ENCODE measurements around the gene SNIP1.
A peak's percentile ranks its signal among the peaks of the same experiment; 100 is the strongest.
"Not testable (repeated sequence)": the region's sequence is repeated elsewhere in the genome, so short reads cannot be mapped to it uniquely, and the experiment has no call there.

SNIP1 gene

GRCh38 chr1:37553927-37554808 is at the start of gene SNIP1:
Gene SNIP1, minus strand, starts transcription at chr1:37554293. Its CDS starts 64 bp downstream, at chr1:37554229.
- DNase-seq: peak; percentile 91

DNA sequence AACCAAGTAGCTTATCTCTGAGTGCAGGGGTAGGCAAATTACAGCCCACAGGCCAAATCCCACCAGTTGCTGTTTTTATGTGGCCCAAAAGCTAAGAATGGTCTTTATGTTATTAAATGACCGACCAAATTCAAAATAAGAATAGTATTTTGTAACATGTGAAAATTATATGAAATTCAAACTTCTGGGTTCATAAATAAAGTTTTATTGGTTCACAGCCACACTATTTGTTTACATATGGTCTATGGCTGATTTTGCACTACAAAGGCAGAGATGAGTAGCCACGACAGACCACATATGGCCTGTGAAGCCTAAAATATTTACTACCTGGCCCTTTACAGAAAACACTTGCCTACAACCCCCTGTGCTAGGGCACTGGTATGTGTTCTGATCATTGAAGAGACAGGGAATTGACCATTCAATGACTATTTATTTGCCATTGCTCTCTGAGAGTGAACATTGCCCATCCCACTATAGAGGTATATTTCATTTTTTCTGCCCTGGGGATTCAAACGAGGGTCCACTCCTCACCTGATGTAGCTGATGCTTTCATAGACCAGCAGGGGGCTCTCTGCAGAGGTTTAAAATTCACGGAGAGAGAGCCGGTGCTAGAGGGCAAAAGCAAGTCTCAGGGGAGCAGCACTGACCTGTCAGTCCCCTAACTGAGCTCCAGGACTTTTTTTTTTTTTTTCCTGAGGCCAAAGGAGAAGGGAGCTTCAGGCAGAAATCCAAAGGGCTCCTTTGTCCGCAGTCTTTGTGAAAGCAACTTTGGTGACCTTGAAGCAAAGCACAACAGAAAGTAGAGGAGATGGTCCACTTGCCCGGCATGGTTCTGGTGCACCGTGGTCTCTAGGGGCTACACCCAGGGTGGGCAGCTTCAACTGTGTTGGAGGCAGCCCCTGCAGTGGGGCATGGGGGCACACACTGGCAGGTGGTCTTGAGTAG is 48.9 kb upstream of the SNIP1 start:
- DNase-seq: peak; percentile 64

- no peak for DNase-seq
Measured at GRCh38 chr1:37601441-37601840, 47.3 kb upstream of the SNIP1 start.

DNA sequence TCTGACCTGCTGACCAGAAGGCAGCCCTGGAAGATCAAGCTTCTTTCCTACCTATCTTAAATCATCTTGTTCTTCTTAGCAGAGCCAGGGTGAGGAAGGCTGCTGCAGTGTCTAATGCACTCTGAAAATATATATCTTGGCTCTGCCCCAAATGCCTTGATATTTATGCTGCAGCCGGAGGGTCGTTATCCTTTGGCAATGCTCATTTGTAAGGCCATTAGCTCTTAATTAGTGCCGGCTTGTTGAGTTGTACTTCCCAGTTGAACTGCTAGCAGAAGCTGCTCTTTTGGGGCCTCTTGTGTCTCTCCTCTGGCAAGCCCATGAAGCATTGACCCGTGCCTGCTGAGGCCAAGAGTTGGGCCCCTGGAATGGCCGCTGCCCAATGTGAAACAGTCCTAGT is 45.8 kb upstream of the SNIP1 start:
- peak; percentile 41 for DNase-seq

DNA sequence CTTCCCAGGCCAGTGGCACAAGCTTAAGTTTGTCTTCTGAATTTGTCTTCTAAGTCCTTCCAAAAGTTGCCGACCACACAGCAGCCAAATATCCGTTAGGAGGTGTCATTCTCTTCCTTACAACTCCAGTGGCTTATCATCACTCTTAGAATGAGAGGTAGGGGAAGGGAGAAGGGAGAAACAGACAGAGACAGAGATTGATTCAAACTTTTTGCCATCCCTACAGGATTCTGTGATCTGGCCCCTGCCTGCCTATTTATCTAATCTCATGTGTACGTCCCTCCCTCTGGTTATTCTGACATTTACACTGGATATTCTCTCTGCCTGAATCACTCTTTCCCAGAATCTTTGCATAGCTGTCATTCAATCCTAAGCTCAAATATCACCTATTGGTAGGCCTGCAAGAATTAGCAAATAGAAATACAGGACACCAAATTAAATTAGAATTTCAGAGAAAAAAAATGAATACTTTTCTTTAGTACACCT is 42.1 kb upstream of the SNIP1 start:
- no peak for DNase-seq

- DNase-seq: peak; percentile 95
Measured at GRCh38 chr1:37595440-37596181, 41.5 kb upstream of the SNIP1 start, which contains the start of gene GNL2. Gene GNL2, minus strand, starts transcription at chr1:37595937. Its CDS starts 115 bp downstream, at chr1:37595822.

GRCh38 chr1:37593726-37594125 is 39.6 kb upstream of the SNIP1 start:
- DNase-seq: no peak

DNA sequence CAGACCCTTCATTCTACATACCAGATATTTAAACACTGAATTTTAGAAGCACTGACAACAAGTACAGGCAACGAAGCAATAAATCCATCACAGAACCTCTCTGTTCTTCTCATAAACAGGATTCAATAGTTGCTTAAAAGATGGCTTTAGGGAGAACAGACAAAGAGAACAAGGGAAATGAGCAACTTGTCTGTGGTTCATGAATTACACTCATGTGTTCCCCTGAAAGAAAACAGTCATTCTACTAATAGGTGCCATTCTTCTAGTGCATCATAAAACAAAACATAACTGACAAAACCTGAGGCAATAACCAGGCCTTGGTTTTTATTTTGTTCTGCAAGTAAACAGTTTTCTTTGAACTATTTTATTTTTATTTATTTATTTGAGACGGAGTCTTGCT is 34.8 kb upstream of the SNIP1 start:
- DNase-seq: no peak

DNA sequence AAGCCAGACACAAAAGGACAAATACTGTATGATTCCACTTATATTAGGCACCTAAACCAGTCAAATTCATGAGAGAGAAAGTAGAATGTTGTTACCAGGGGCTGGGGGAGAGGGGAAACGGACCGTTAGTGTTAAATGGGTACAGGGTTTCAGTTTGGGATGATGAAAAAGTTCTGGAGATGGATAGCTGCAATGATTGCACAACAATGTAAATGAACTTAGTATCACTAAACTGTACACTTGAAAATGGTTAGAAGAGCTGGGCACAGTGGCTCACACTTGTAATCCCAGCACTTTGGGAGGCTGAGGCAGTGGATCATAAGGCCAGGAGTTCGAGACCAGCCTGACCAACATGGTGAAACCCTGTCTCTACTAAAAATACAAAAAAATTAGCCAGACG is 30.5 kb upstream of the SNIP1 start:
- not testable (repeated sequence) for DNase-seq

GRCh38 chr1:37575692-37576091 is 21.6 kb upstream of the SNIP1 start:
- DNase-seq: no peak

DNA sequence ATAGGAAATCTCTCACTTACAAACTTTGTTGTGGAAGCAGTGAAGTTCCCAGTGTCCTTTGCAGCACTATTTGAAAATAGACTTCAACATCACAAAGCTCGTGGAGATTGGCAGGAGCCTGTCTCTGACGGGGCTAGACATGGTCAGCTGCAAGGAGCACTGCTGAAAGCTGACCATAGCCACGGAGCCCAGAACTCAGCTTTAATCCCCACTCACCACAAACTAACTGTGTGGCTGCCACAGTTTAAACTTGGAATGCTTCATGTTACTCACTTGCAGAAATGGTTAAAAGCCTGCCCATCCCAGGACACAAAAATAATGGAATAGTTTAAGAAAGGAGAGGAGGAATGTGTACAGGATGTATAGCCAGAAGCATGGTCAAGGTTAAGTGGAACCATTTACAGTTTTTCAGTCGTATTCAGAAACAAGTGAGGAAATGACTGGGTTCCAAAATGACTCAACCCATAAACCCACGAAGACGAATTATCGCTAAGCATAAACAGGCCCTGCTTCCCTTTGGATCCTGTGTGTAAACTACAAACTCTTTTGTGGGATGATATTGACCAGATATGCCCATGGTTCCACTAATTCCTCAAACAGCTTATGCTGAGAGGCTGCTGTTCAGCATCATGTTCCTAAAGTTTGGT is 20.9 kb upstream of the SNIP1 start:
- no peak for DNase-seq

DNA sequence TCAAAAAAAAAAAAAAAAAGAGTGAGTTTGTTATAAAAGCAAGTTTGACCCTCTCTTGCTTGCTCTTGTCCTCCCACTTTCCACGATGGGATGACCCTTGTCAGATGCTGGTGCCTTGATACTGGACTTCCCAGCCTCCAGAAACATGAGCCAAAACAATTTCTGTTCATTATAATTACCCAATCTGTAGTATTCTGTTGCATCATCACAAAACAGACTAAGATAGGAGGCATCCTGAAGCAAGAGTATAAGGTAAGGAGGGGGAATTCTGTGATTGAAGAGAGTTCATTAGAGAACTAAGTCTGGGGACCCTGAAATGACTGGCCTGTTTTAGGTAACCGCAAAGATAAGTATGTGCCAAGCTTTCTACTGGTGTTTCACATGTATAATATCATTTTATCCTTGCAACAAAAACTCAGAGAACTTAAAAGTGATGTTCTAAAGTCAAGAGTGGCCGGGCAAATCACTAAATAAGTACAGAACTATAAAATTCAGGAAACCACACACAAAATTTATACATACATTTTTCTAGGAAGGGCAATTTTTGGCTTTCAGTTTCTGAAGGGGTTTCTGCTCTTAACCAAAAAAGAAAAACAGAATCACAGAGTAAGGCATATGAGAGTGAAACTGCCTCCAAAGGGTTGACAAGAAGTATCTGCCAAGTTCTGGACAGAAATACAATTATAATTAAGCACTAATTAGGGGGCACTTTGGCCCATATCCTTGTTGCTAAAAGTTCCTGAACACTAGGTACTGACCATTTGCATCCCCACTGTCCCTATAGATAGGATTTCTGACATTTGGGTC is 16.6 kb upstream of the SNIP1 start:
- no peak for DNase-seq

DNA sequence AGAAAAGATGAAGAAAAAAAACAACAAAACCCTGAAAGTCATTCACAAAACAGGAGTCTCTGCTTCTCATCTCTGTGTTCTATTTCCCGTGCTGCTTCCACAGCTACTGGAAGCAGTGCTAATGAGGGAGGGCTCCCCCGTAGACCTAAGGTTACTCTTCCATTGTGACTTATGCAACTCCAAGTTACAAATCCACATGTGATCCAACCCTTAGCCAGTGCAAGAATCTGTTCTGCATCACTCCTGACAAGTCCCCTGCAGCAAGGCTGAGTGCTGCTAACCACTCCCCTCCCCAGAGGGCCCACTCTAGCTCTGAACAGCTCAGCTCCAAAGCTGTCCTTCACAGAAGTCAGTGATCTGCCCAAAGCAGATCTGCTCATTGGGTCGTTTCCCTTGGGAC is 12.9 kb upstream of the SNIP1 start:
- no peak for DNase-seq

DNA sequence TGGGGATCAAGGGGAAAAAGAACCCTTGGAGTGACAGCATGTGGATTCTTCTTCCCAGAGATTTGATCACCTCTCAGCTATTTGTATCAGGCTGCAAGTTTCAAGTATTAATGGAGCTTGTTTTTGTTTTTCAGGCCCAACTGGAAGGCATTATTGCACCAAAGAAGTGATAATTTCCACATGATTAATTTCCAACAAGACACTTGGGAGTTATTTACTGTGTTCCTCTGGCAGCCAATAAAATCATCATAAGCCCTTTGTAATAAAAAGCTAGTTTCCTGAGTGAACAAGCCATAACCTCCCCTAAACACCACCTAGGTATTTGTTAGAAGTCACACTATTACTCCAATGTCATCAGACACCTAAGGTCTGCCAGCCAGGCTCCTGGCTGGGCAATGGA is 10.8 kb upstream of the SNIP1 start:
- no peak for DNase-seq

DNA sequence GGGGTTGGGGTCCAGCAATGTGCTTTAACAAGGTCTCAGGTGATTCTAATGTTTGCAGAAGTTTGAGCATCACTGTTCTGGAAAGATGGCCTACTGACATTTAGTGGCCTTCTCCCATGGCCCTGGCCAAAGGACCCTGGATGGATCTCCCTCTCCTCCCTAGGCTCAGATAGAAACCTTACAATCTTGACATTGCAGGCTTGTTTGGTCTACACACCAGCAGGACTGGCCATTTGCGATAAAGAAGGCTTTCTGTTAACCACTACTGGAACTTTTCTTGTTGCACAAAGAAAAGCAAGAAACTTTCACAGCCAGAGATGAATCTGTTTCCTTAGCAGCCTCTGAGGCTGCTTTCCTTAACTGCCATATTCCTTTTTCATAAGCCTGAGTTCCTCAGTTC is 8.9 kb upstream of the SNIP1 start:
- DNase-seq: no peak

DNA sequence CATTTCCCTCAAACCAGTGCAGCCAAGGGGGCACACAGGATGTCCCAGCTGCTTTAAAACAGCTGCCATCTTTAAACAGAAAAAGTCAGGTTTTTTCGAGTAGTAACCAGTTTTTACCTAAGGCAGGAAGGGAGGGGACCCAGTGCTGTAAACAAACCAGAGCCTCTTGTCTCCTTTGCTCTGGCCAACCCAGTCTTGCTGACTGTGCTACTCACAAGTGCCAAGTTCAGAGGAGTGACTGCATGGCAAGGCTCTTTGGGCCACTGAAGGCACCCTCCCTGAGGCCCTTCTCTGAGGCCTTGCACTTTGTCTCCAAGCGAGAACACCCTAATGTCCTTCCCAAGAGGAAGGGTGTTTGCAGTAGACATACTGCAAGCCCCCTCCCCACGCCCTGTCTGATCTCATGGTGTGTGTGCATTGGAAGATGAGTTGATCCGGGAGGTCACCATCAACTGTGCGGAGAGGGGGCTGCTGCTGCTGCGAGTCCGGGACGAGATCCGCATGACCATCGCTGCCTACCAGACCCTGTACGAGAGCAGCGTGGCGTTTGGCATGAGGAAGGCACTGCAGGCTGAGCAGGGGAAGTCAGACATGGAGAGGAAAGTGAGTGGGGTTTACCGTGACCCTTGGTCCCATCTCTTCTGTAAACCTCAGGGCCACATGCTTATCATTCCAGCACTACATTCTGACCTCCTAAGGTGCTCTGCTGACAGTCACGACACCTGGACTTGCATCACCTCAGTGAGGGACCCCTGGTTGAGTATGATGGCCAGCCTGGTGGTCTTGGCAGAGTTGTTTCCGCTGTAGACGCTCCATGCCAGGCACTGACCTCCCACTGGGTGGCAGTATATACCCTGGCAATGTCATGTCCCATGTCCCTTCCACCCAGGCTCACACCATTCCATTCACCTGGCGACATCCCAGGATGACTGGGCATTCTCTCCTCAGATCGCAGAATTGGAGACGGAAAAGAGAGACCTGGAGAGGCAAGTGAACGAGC is 7.3 kb upstream of the SNIP1 start:
- DNase-seq: peak; percentile 7

GRCh38 chr1:37560401-37561132 is 6.5 kb upstream of the SNIP1 start:
- DNase-seq: no peak

GRCh38 chr1:37559957-37560379 is 5.9 kb upstream of the SNIP1 start:
- DNase-seq: not testable (repeated sequence)

DNA sequence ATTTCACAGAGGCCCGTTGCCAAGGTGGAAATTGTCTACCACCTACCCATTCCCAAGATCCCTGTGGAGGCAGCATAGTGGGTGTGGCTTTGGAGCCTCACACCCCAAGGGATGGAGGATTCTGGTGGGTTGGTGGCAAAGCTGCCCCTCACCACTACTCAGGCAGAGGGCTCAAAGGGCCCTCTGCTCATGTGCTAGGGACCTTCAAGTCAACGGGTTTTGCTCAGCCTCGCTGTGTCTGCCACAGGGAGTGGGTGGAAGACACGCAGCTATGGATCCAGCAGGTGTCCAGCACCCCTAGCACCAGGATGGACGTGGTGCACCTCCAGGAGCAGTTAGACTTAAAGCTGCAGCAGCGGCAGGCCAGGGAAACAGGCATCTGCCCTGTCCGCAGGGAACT is 5.0 kb upstream of the SNIP1 start:
- DNase-seq: no peak
